Colonic mucosa (tissue), 4 donors: ENCODE measurements around the gene CTIF. TPM values are rescaled to one million over a fixed set of nuclear protein-coding genes. Genes with fewer than 3 reads are reported as not detected.

Source experiments
- DNase-seq: peaks from one replicate; pipeline ENCODE4 v3.0.0-alpha.2; 2020
- H3K27ac ChIP-seq: fragments of 200-600 bp; one replicate; pipeline ENCODE4 v1.8.0; 2021
- H3K27me3 ChIP-seq: fragments of 200-600 bp; one replicate; pipeline ENCODE4 v1.8.0; 2021
- H3K36me3 ChIP-seq: fragments of 200-600 bp; one replicate; pipeline ENCODE4 v1.8.0; 2021
- H3K4me1 ChIP-seq: fragments of 200-600 bp; one replicate; pipeline ENCODE4 v1.8.0; 2021; ENCODE audit warnings: mild to moderate bottlenecking
- H3K4me3 ChIP-seq: fragments of 200-600 bp; one replicate; pipeline ENCODE4 v1.8.0; 2021
- H3K9ac ChIP-seq, 2 donors: one replicate each; pipeline ENCODE4 v1.7.0; 2013; ENCODE audit warnings: control low read depth in 2 of 2, low read depth in 2 of 2, low read length in 2 of 2
- H3K9me3 ChIP-seq: fragments of 200-600 bp; one replicate; pipeline ENCODE4 v1.8.0; 2021
- intact Hi-C: fragments of 100-400 bp; cut with DNase I; formaldehyde crosslinking; loops from one replicate; pipeline ENCODE4 v1.14.1; 2022
- total RNA-seq, 2 donors: library from RNA; stranded (reverse); fragmentation: NEBNext Ultra II Directional in 1 of 2; extraction: Animal tissue kit (Norgen Biotek cat#: 25700) in 1 of 2; gene quantifications; one replicate each; pipeline ENCODE4 v1.2.1, GENCODE V29; 2021
- TF ChIP-seq, protein P1 (sequence below): fragments of 200-600 bp; IDR thresholded peaks from one replicate; pipeline ENCODE4 v1.8.0; 2022; ENCODE audit warnings: antibody characterized with exemption, mild to moderate bottlenecking
- donor health status: healthy.
- donor health status: DM: no; HTN: no; CAD: no.
- donor health status: DM: no; HTN: no; CAD: no.

Gene CTIF
- total RNA-seq, 2 donors from 2014 or later, result 13.0 to 16.7 TPM

DNA sequence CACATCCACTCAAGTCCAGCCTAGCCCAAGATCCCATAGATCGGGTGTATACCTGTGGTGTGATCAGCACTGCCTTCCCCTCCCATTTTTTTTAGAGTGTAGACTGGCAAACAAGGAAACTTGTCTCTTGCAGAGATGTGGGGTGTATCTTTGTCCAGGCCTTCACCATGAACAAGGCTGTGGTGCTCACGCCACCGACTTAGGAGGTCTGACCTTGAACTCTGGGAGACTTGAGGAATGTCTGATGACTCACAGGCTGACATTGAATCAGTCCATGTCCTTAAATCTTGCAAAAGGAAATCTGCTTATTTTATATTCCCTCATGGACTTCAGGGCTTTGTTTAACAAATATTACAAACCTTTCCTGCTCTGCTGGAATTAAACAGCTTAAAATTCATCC lies 4.5 kb upstream of the CTIF start:
- no peak overlapping the region for H3K9ac ChIP-seq
- no peaks in the 10 kb centered on the region for H3K27me3 ChIP-seq
- H3K27ac ChIP-seq, result no peak overlapping the region
- H3K9me3 ChIP-seq, result no peaks in the 10 kb centered on the region
- no peaks in the 10 kb centered on the region for H3K4me1 ChIP-seq
- H3K4me3 ChIP-seq, result no peak overlapping the region
- no peaks in the 10 kb centered on the region for H3K36me3 ChIP-seq
- intact Hi-C loops, result no loop called here
- no peak for DNase-seq
- TF ChIP-seq, protein P1, sequence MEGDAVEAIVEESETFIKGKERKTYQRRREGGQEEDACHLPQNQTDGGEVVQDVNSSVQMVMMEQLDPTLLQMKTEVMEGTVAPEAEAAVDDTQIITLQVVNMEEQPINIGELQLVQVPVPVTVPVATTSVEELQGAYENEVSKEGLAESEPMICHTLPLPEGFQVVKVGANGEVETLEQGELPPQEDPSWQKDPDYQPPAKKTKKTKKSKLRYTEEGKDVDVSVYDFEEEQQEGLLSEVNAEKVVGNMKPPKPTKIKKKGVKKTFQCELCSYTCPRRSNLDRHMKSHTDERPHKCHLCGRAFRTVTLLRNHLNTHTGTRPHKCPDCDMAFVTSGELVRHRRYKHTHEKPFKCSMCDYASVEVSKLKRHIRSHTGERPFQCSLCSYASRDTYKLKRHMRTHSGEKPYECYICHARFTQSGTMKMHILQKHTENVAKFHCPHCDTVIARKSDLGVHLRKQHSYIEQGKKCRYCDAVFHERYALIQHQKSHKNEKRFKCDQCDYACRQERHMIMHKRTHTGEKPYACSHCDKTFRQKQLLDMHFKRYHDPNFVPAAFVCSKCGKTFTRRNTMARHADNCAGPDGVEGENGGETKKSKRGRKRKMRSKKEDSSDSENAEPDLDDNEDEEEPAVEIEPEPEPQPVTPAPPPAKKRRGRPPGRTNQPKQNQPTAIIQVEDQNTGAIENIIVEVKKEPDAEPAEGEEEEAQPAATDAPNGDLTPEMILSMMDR, result no peak

DNA sequence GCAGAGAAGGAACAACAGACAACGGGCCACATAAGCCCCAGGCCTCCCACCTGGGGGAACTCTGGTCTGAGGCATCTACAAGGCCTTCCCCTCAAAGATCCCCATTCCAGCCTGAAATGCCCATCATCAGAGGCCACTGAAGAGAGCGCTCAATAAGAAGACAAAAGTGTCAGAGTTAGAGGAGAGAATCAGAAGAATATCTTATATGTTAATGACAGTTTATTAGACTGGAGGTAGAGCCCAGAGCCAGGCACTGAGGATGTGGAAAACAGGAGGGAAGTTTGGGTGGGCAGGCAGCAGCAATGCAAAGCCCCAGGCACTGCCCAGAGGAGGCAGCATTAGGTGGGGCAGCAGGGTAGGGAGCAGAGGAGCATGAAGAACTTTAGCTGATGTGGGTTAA lies 2.9 kb upstream of the CTIF start:
- intact Hi-C loops, result no loop called here
- Histone ChIP-seq H3K27ac (no peak overlapping the region), H3K9me3 (no peaks in the 10 kb centered on the region), H3K9ac (no peak overlapping the region), H3K4me3 (no peak overlapping the region), H3K4me1 (no peaks in the 10 kb centered on the region), H3K27me3 (no peaks in the 10 kb centered on the region), H3K36me3 (no peaks in the 10 kb centered on the region)
- no peak for DNase-seq
- TF ChIP-seq, protein P1, result no peak

DNA sequence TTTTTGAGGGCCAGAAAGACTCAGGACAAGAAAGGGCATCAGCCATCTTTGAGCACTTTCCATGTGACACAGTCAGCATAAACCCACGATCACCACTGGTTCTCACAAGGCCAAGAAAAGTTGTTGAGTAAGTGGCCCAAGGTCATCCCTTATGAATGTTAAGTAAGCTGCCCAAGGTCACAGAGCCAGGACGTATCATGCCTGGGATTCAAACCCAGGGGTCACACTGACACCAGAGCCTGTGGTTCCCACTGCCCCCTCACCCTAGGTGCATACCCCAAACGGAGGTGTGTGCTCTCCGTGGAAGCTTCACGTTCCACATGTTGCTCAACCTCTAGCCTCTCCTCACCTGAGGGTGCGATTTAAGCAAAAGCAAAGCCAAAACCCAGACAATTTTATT lies 2.3 kb upstream of the CTIF start:
- no peaks in the 10 kb centered on the region for H3K9me3 ChIP-seq
- intact Hi-C loops, result no loop called here
- no peak overlapping the region for H3K9ac ChIP-seq
- H3K4me1 ChIP-seq, result no peaks in the 10 kb centered on the region
- no peaks in the 10 kb centered on the region for H3K36me3 ChIP-seq
- DNase-seq, result no peak
- H3K4me3 ChIP-seq, result no peak overlapping the region
- no peaks in the 10 kb centered on the region for H3K27me3 ChIP-seq
- TF ChIP-seq, protein P1, result no peak
- no peak overlapping the region for H3K27ac ChIP-seq

DNA sequence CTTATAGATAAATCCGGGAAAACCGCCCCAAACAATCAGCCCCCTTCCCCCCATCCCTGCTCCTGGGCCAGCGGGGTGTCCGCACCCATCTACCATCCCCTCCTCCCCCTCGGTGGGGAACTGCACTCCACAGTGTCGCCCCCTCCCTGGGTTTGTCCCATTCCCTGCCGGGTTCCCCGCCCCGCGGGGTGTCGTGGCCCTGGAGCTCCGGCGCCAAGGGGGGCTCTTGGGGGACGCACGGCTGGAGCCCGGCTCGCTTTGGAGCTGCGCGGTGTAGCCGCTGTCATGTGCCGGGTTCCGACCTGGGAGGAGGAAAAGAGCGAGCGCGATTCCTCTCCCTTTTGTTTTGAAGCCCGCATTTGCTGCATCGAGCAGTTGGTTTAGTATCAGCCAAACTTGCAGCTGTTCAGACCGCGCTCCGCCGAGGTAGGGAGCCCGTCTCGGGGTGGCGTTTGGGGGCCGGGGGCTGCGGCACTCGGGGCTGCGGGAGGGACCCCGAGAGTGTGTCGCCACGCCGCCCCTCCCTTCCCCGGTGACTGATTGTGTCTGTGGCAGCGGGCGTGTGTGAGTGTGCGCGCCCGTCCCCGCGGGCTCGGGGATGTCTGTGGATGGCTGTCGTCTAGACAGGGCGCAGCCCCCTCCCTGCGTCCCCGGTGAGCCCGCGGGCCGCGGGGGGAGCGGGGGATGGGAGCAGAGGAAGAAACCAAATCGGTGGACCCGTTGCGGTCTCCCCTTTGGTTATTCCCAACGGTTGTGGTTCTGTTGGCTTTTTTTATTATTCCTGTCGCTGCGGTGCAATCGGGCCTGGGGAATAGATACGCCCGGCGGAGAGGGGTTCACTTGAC lies 797 bp downstream of the CTIF start:
- no peaks in the 10 kb centered on the region for H3K9me3 ChIP-seq
- H3K4me1 ChIP-seq, result no peaks in the 10 kb centered on the region
- peak; percentile 49 for DNase-seq
- TF ChIP-seq, protein P1, result no peak
- peak overlapping the region; percentile 34 for H3K27ac ChIP-seq
- H3K27me3 ChIP-seq, result no peaks in the 10 kb centered on the region
- H3K4me3 ChIP-seq, result peak overlapping the region; percentile 73
- intact Hi-C loops, result no loop called here
- H3K9ac ChIP-seq, result peak overlapping the region; percentile 71 to 82
- H3K36me3 ChIP-seq, result no peaks in the 10 kb centered on the region

DNA sequence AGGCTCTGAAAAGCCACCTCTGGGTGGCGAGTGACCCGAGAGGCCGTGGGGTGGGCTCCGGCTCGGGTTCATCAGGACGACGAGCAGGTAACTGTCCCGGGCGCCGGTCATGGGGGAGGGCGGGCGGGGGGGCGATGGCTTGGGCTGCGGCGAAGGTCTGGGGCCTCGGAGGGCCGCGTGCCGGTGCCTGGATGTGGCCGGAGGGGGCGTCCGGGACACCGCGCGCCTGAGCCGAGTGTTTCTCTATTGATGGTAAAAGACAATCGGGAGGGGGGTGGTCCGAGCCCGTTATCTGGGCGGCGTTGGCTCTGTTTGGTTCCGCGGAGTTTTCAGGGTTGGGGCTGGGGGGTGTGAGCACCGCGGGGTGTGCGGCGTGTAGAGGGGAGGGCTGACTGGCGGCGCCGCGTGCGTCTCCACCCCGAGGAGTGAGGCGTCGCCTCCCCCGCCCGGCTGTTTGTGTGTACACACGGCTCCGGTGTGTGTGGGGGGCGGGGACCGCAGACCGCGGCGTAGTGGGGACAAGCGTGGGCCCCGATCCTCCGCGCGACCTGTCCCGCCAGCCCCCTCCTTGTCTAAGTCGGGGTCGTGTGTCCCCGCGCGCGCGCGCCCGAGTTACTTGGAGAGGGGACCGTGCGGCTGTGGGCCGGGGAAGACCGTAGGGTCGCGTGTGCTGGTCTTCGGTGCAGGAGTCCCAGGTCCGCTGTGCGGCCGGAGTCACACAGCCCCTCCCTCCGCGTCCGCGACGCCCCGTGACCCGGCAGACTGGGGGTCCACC lies 1.6 kb downstream of the CTIF start:
- Histone ChIP-seq H3K36me3 (no peaks in the 10 kb centered on the region), H3K9ac (peak overlapping the region; percentile 62 to 75), H3K4me1 (no peaks in the 10 kb centered on the region), H3K27me3 (no peaks in the 10 kb centered on the region), H3K27ac (peak overlapping the region; percentile 93), H3K9me3 (no peaks in the 10 kb centered on the region), H3K4me3 (peak overlapping the region; percentile 73)
- TF ChIP-seq, protein P1, result no peak
- intact Hi-C loops, result no loop called here
- peak; percentile 84 for DNase-seq
